ENCODE data around the gene ANO7.

Gene ANO7

DNA sequence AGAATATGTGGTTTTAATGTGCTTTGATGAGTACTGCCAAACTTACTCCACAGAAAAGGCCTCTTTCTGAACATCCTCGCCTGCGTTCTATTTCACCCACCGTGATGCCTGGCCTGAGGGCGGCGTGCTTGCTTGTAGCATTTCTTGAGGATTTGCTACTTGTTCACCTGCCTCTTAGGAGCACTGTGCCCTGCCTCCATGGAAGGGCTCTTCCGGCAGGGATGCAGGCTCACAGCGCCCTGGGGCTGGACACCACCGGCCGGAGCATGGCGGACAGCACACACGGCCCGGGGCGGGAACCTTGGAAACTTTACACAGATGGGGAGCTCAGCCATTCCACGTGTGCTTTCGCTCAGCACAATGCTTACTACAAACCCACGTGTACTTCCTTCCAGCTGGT, 37.1 kb downstream of the ANO7 start:
- no peak overlapping the region for H3K9ac ChIP-seq (ENCODE audit: low read length)
- H3K27ac ChIP-seq (ENCODE audit: low read depth, low read length), result no peak overlapping the region
- no peaks in the 10 kb centered on the region for H3K4me1 ChIP-seq (ENCODE audit: insufficient read depth, low read length)
- no peaks in the 10 kb centered on the region for H3K27me3 ChIP-seq (ENCODE audit: control insufficient read depth in 1 of 2, insufficient read depth in 2 of 2, low read length in 2 of 2)
- H3K9me3 ChIP-seq (ENCODE audit: low read length), result no peaks in the 10 kb centered on the region
- H3K4me3 ChIP-seq (ENCODE audit: low read depth in 1 of 2, low read length in 2 of 2), result no peak overlapping the region
- peaks cover 34% of the 10 kb centered on the region for H3K36me3 ChIP-seq (ENCODE audit: insufficient read depth, low read length)

DNA sequence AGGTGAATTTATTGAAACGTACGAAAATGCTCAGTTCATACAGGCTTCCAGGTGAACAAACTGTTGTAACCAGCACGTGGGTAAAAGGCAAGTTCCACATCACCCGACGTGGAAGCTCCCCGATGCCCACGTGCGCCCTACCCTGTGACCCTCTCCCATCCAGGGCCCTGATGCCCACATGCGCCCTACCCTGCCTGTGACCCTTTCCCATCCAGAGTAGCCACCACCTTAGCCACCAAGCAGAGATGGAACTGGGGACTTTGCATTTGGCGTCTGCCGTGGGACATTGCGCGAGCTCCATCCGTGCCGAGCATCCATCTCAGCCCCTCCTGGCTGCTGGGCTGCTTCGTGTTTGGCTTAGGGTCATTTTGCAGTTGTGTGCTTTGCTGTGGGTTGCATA, 37.5 kb downstream of the ANO7 start:
- Histone ChIP-seq H3K36me3 (ENCODE audit: insufficient read depth, low read length) (peaks cover 38% of the 10 kb centered on the region), H3K27ac (ENCODE audit: low read depth, low read length) (no peak overlapping the region)

DNA sequence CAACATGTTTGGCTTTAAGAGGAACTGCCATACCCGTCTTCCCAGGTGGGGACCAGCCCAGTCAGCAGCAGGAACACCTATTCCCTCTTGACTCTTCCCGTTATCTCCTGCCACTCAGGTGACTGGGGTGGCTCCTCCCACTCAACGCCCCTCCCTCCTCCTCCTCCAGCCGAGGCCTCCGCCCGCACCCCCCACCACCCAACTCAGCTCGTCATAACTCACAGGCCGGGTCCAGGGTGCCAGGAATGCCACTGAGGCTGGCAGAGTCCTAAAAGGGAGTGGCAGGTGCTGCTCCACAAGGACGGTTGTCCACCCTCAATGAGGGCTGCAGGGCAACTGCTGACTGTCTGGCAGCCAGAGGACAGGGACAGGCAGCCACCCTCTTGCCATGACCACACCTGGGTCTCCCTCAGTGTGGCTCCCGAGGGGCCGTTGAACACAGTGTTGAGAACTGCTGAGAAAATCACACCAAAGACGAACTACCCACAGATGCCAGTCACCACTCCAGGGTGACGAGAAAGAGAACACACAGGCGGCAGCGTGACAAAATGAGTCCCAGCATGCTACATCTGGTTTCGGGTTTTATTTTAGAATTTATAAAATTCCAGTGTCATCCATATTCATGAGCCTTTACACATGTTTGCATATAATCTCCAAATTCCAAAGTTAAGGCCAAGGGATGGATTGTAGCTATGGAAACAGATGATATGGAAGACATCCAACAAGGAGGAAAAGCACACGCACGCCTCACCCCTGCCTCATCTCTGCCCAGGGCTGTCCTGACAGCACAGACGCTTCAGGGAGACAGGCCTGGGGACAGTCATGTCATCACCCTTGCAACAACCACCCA, 38.5 kb downstream of the ANO7 start:
- H3K27ac ChIP-seq (ENCODE audit: low read depth, low read length), result no peak overlapping the region
- H3K4me1 ChIP-seq (ENCODE audit: insufficient read depth, low read length), result no peaks in the 10 kb centered on the region
- H3K36me3 ChIP-seq (ENCODE audit: insufficient read depth, low read length), result peaks cover 46% of the 10 kb centered on the region
- no peaks in the 10 kb centered on the region for H3K27me3 ChIP-seq (ENCODE audit: control insufficient read depth in 1 of 2, insufficient read depth in 2 of 2, low read length in 2 of 2)
- no peak overlapping the region for H3K4me3 ChIP-seq (ENCODE audit: low read depth in 1 of 2, low read length in 2 of 2)
- H3K9ac ChIP-seq (ENCODE audit: low read length), result no peak overlapping the region
- H3K9me3 ChIP-seq (ENCODE audit: low read length), result no peaks in the 10 kb centered on the region

More for the DNA sequence above, 37.5 kb downstream of the ANO7 start:
- Histone ChIP-seq H3K4me1 (ENCODE audit: insufficient read depth, low read length) (no peaks in the 10 kb centered on the region), H3K9me3 (ENCODE audit: low read length) (no peaks in the 10 kb centered on the region), H3K9ac (ENCODE audit: low read length) (no peak overlapping the region), H3K4me3 (ENCODE audit: low read depth in 1 of 2, low read length in 2 of 2) (no peak overlapping the region), H3K27me3 (ENCODE audit: control insufficient read depth in 1 of 2, insufficient read depth in 2 of 2, low read length in 2 of 2) (no peaks in the 10 kb centered on the region)

DNA sequence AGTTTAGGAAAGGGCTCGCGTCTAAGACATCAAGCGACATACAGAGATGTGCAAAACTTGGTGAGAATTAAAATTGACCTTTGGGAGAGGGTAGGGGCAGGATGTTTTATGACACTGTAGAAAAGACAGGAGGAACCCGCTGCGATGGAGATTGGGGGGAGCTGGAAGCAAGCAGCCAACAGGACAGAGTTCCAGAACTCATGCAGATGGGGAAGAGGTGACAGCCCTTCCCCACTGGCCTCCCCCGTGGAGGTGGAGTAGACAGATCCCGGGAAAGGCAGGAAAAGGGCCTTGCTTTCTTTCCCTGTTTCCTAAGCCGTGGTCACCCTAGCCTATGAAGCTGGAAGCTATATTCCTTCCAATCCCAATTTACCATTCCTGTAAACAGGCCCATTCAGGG, 39.1 kb downstream of the ANO7 start:
- peaks cover 47% of the 10 kb centered on the region for H3K36me3 ChIP-seq (ENCODE audit: insufficient read depth, low read length)
- H3K4me3 ChIP-seq (ENCODE audit: low read depth in 1 of 2, low read length in 2 of 2), result no peak overlapping the region
- H3K27ac ChIP-seq (ENCODE audit: low read depth, low read length), result no peak overlapping the region
- H3K27me3 ChIP-seq (ENCODE audit: control insufficient read depth in 1 of 2, insufficient read depth in 2 of 2, low read length in 2 of 2), result no peaks in the 10 kb centered on the region
- H3K9me3 ChIP-seq (ENCODE audit: low read length), result no peaks in the 10 kb centered on the region
- H3K4me1 ChIP-seq (ENCODE audit: insufficient read depth, low read length), result no peaks in the 10 kb centered on the region
- H3K9ac ChIP-seq (ENCODE audit: low read length), result no peak overlapping the region

DNA sequence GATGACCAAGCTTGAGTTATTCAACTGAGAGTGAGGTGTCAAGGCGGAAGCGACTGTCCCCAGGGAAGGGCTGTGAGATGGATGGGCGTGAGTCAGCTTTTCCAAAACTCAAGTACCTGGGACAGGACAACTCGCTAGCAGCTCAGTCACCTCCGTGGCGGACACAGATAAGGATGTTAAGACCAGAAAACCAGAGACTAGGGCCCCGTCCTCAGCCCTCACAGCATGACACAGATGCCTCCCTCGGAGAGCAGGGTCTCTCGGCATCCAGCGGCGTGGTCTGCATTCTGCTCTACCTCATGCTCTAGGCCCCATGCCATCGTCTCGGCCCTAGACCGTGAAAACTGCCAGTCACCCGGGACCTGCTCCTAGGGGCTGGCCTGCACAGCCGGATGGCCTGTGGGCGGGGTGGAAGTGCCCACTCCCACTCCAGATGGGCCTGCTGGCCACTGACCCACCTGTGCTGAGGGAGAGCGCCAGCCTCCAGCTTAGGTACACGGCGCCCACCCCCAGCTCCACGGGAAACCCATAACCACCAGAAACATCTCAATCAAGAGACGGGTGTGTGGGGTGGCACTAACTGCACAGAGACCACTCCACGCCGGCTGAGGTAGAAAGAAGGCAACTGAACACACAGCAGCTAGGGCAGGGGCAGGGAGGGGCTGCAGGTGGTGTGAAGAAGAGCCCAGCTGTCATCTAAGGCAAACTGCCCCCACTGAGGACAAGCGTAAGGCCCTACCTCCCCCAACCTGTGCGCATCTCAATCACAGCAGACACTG, 39.8 kb downstream of the ANO7 start:
- Histone ChIP-seq H3K36me3 (ENCODE audit: insufficient read depth, low read length) (peaks cover 52% of the 10 kb centered on the region), H3K27ac (ENCODE audit: low read depth, low read length) (no peak overlapping the region)

DNA sequence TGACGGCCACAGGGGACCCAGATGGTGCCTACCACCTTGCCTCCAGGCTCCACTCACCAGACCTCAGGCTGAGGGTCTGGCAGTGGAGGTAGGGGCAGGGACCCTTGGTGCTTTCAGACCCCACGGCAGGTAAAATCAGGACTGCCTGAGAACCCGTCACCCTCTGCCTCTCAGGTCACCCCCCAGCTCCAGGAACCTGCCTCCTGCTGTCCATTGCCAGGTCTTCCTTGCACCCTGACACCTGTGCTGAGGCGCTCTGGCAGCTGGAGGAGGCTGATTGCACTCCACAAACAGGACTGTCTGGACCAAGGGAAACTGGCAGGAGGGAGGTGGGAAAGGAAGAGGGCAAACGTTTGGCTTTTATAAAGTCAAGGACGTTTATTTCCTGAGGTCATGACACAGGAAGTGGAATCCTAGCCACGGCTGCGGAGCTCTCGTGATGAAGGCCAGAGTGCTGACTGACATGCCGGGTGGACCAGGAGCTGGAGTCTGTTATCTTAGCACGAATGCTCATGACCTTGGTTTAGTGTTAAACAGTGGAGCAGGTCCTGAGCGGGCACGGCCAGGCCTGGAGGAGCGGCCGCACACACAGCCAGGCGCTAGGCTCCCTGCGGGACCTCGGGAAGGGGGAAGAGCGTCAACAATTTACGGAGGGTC, 40.5 kb downstream of the ANO7 start:
- no peaks in the 10 kb centered on the region for H3K4me1 ChIP-seq (ENCODE audit: insufficient read depth, low read length)
- H3K9me3 ChIP-seq (ENCODE audit: low read length), result no peaks in the 10 kb centered on the region
- no peak overlapping the region for H3K27ac ChIP-seq (ENCODE audit: low read depth, low read length)
- H3K27me3 ChIP-seq (ENCODE audit: control insufficient read depth in 1 of 2, insufficient read depth in 2 of 2, low read length in 2 of 2), result no peaks in the 10 kb centered on the region
- no peak overlapping the region for H3K9ac ChIP-seq (ENCODE audit: low read length)
- peaks cover 59% of the 10 kb centered on the region for H3K36me3 ChIP-seq (ENCODE audit: insufficient read depth, low read length)
- no peak overlapping the region for H3K4me3 ChIP-seq (ENCODE audit: low read depth in 1 of 2, low read length in 2 of 2)

More for the DNA sequence above, 39.8 kb downstream of the ANO7 start:
- H3K9me3 ChIP-seq (ENCODE audit: low read length), result no peaks in the 10 kb centered on the region
- no peaks in the 10 kb centered on the region for H3K4me1 ChIP-seq (ENCODE audit: insufficient read depth, low read length)
- no peak overlapping the region for H3K4me3 ChIP-seq (ENCODE audit: low read depth in 1 of 2, low read length in 2 of 2)
- no peaks in the 10 kb centered on the region for H3K27me3 ChIP-seq (ENCODE audit: control insufficient read depth in 1 of 2, insufficient read depth in 2 of 2, low read length in 2 of 2)
- no peak overlapping the region for H3K9ac ChIP-seq (ENCODE audit: low read length)

DNA sequence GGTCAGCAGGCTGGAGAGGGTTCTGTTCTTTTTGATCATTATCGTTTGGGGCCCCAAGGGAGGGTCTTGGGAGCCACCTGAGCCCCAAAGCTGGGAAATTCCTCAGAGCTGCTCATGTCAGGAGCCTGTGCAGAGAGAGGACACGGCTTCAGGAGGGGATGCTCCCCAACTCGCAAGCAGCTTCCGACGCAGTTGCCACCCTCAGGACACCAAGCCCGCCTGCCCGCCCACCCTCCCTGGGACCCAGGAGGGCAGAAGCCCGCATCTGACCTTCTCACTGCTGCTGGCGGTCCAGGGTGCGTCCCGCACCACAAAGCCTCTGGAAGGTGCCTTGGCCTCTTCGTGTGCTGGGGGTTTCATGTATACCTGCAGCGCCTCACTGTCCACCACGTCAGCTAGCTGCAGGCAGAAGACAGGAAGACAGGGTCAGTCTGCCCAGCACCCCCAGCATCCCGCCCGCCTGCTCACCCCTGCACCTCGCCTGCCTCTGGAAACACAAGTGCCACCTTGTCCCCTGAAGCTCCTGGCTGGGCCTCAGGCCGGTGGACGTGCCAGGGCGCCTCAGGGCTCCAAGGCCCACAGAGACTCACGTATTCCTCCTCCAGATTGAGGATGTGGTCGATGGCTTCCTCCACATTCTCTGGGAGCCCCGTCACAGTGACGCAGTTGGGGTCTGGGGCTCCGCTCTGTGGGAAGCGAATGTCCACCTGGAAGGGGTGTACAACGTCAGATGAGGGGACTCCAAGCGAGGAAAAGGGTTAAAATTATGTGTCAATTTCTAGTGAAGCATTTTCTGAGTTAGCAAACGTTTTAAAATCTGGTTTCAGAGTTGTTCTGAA, 41.3 kb downstream of the ANO7 start:
- Histone ChIP-seq H3K36me3 (ENCODE audit: insufficient read depth, low read length) (peaks cover 67% of the 10 kb centered on the region), H3K27me3 (ENCODE audit: control insufficient read depth in 1 of 2, insufficient read depth in 2 of 2, low read length in 2 of 2) (no peaks in the 10 kb centered on the region), H3K9me3 (ENCODE audit: low read length) (no peaks in the 10 kb centered on the region), H3K27ac (ENCODE audit: low read depth, low read length) (no peak overlapping the region), H3K9ac (ENCODE audit: low read length) (no peak overlapping the region), H3K4me1 (ENCODE audit: insufficient read depth, low read length) (no peaks in the 10 kb centered on the region), H3K4me3 (ENCODE audit: low read depth in 1 of 2, low read length in 2 of 2) (no peak overlapping the region)

DNA sequence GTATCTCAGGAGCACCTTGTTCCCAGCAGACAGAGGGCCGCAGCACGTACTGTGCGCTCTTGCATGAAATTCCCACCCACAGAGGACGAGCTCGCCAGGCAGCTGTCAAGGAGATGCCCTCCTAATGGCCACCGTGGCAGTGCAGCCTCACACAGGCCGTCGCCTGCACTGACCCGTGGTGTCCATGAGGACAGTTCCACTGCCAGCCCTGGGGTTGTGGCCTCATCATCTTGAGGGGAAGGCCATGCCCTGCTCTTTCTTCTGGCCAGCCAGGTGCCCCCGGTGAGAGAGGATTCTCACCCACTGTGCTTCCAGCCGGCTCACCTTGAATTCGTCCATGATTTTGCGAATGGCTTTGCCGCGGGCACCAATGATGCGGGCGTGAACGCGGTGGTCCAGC, 42.0 kb downstream of the ANO7 start:
- Histone ChIP-seq H3K4me3 (ENCODE audit: low read depth in 1 of 2, low read length in 2 of 2) (no peak overlapping the region), H3K4me1 (ENCODE audit: insufficient read depth, low read length) (no peaks in the 10 kb centered on the region), H3K36me3 (ENCODE audit: insufficient read depth, low read length) (peaks cover 74% of the 10 kb centered on the region), H3K27ac (ENCODE audit: low read depth, low read length) (no peak overlapping the region), H3K9ac (ENCODE audit: low read length) (no peak overlapping the region), H3K27me3 (ENCODE audit: control insufficient read depth in 1 of 2, insufficient read depth in 2 of 2, low read length in 2 of 2) (no peaks in the 10 kb centered on the region), H3K9me3 (ENCODE audit: low read length) (no peaks in the 10 kb centered on the region)

DNA sequence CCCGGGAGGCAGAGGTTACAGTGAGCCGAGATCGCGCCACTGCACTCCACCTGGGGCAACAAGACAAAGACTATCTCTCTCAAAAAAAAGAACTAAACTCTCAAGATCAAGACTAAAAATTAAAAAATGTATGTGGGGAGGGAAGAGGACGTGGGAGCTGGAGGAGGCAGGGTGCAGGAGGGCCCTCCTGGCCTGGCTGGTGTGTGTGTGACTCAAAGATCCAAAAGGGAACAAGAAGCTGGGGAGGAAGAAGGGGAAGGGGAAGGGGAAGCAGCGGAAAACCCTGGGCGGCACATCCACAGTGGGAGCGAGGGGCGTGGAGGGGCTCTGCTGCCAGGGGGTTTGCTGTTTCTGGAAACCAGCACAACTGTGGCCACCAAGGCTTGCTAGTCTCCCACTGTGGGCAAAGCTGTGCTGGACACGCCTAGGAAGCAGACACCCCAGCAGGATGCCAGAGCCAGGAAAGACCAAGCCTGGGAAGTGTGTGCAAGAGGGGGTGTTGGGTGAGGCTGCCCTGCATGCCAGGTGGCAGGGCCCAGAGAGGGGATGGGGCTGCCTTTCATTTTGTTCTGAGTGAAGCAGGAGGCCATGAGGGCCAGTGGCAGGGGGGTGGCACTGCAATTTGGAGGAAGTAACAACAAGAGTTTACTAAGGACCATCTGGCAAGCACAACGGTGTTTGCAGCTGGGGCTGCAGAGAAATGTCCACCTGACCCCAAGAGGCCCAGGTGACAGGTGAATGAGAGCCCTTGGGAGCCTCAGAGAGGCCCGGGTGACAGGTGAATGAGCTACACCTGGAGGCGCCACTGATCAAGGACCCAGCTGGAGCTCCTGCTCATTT, 44.5 kb downstream of the ANO7 start:
- Histone ChIP-seq H3K27ac (ENCODE audit: low read depth, low read length) (no peak overlapping the region), H3K4me3 (ENCODE audit: low read depth in 1 of 2, low read length in 2 of 2) (no peak overlapping the region), H3K27me3 (ENCODE audit: control insufficient read depth in 1 of 2, insufficient read depth in 2 of 2, low read length in 2 of 2) (no peaks in the 10 kb centered on the region), H3K36me3 (ENCODE audit: insufficient read depth, low read length) (peaks cover 87% of the 10 kb centered on the region), H3K4me1 (ENCODE audit: insufficient read depth, low read length) (no peaks in the 10 kb centered on the region), H3K9me3 (ENCODE audit: low read length) (no peaks in the 10 kb centered on the region), H3K9ac (ENCODE audit: low read length) (no peak overlapping the region)

DNA sequence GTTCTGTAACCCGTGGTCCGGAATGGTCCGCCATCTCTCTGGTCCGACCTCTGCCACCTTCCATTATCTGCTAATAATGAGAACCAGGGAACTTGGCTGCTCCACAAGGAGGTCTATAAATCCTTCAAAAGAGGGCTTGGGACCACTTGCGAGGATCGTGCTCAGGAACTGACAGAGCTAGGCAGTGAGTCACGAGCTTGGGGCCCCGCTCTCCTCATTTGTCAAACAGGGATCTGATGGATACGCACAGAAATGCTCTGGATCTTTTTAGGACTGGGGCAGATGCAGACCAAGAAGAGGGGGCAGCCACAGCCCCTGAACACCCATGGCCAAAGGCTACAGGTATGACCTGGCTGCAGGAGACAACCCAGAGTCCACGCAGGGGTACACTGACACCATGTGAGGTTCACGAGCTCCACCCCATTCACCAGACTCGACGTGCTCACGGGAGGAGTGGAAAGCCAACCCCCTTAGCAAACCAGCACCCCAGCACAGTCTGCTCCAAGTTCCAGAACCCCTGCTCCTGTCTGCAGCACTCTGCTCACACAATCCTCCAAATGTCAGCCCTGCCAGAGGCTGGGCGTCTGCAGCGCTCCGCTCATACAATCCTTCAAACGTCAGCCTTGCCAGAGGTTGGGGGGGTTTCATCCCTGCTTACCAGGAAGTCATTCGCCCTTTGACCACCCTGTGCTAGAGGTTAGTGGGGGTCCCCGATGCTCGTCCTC, 45.8 kb downstream of the ANO7 start:
- H3K36me3 ChIP-seq (ENCODE audit: insufficient read depth, low read length), result peaks cover 87% of the 10 kb centered on the region
- H3K4me3 ChIP-seq (ENCODE audit: low read depth in 1 of 2, low read length in 2 of 2), result no peak overlapping the region
- H3K27ac ChIP-seq (ENCODE audit: low read depth, low read length), result no peak overlapping the region
- no peaks in the 10 kb centered on the region for H3K4me1 ChIP-seq (ENCODE audit: insufficient read depth, low read length)
- no peaks in the 10 kb centered on the region for H3K9me3 ChIP-seq (ENCODE audit: low read length)
- H3K9ac ChIP-seq (ENCODE audit: low read length), result no peak overlapping the region
- no peaks in the 10 kb centered on the region for H3K27me3 ChIP-seq (ENCODE audit: control insufficient read depth in 1 of 2, insufficient read depth in 2 of 2, low read length in 2 of 2)

Measured in muscle layer of colon (tissue), 2 donors.